ENCODE data around the gene PURA.

GRCh38 chr5:140146523-140146842 lies 32.6 kb downstream of the PURA start:
- TF ChIP-seq CTCF (IDR thresholded peaks at IDR 0.05) (no peak), POLR2A (IDR thresholded peaks at IDR 0.05) (no peak)

Measured in thyroid gland (tissue), 4 donors.